Upper lobe of left lung (tissue), 4 donors: ENCODE measurements around the gene TRIM10.

Experiments
- POLR2A ChIP-seq, 4 donors: fragments of 450-650 bp; IDR thresholded peaks; one replicate each; pipeline ENCODE4 v1.5.1; 2016 to 2017; ENCODE audit warnings: antibody characterized with exemption in 4 of 4, mild to moderate bottlenecking in 2 of 4
- TF ChIP-seq, protein P1 (sequence below), 6 experiments: fragments of 450-650 bp in 4 of 6; fragments of 200-600 bp in 2 of 6; sonication (generic) in 2 of 6; IDR thresholded peaks; one replicate each; pipeline ENCODE4 v1.5.1; 2016 to 2019; ENCODE audit warnings: antibody characterized with exemption in 6 of 6

- TF ChIP-seq, protein P1, sequence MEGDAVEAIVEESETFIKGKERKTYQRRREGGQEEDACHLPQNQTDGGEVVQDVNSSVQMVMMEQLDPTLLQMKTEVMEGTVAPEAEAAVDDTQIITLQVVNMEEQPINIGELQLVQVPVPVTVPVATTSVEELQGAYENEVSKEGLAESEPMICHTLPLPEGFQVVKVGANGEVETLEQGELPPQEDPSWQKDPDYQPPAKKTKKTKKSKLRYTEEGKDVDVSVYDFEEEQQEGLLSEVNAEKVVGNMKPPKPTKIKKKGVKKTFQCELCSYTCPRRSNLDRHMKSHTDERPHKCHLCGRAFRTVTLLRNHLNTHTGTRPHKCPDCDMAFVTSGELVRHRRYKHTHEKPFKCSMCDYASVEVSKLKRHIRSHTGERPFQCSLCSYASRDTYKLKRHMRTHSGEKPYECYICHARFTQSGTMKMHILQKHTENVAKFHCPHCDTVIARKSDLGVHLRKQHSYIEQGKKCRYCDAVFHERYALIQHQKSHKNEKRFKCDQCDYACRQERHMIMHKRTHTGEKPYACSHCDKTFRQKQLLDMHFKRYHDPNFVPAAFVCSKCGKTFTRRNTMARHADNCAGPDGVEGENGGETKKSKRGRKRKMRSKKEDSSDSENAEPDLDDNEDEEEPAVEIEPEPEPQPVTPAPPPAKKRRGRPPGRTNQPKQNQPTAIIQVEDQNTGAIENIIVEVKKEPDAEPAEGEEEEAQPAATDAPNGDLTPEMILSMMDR (IDR thresholded peaks at IDR 0.05) = no peak
- no peak for TF ChIP-seq POLR2A (IDR thresholded peaks at IDR 0.05)
Observed at GRCh38 chr6:30154709-30155519, 6.1 kb downstream of the TRIM10 start.
